A549 treated with AZD2906 at 1 μM for 4 hours (cell line): ENCODE results near the gene SULT1E1. TPM values are rescaled to one million over a fixed set of nuclear protein-coding genes. Genes with fewer than 3 reads are reported as not detected.

Source experiments
- total RNA-seq: library from RNA; stranded (reverse); fragments of 200-300 nt; extraction: Qiagen RNA extraction; gene quantifications from 5 replicates; pipeline ENCODE4 v1.2.3, GENCODE V29; 2022

Gene SULT1E1, protein sequence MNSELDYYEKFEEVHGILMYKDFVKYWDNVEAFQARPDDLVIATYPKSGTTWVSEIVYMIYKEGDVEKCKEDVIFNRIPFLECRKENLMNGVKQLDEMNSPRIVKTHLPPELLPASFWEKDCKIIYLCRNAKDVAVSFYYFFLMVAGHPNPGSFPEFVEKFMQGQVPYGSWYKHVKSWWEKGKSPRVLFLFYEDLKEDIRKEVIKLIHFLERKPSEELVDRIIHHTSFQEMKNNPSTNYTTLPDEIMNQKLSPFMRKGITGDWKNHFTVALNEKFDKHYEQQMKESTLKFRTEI
- total RNA-seq, result not detected in 5 replicates

DNA sequence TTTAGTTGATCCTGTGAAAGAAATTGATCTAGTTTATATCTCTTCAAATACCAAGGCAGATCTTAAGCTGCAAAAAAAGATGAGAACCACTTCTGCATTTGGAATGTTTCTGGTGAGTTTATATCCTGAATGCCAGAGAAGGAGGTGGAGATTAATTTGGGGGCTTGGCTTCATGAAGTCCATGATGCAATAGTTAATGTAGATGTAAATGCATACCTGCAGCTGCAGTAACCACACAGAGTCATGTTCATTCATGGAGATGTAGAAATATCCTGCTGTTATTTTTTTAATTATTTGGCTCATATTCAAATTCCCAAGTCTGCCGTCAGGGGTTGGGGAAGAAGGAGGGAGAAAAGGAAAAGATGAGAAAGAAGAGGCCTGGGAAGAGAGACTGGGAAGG is at the start of gene SULT1E1:
SULT1E1 (minus strand) TSS at position 94 of the 400 bp plus-strand sequence. CDS start 2,501 bp downstream, outside the sequence.

Other genes starting within 250 kb of the SULT1E1 start
- not detected in 5 replicates for gene UGT2A2, start 220.5 kb downstream of the SULT1E1 start, total RNA-seq
- not detected in 5 replicates for gene UGT2A1, start 206.9 kb downstream of the SULT1E1 start, total RNA-seq
- gene SULT1B1, start 99.5 kb downstream of the SULT1E1 start, total RNA-seq, result 0.01 to 0.04 TPM (median 0.03 TPM) in 5 replicates
- gene CSN1S1, start 70.9 kb upstream of the SULT1E1 start, total RNA-seq, result not detected in 5 replicates
- not detected in 5 replicates for gene CSN2, start 105.6 kb upstream of the SULT1E1 start, total RNA-seq
- not detected in 5 replicates for gene STATH, start 135.8 kb upstream of the SULT1E1 start, total RNA-seq
- not detected in 5 replicates for gene HTN3, start 168.3 kb upstream of the SULT1E1 start, total RNA-seq
- gene HTN1, start 190.3 kb upstream of the SULT1E1 start, total RNA-seq, result not detected in 5 replicates